ENCODE results near the gene OTOGL.
A peak's percentile ranks its signal among the peaks of the same experiment; 100 is the strongest.
"Not testable (repeated sequence)": the region's sequence is repeated elsewhere in the genome, so short reads cannot be mapped to it uniquely, and the experiment has no call there.

Gene OTOGL

DNA sequence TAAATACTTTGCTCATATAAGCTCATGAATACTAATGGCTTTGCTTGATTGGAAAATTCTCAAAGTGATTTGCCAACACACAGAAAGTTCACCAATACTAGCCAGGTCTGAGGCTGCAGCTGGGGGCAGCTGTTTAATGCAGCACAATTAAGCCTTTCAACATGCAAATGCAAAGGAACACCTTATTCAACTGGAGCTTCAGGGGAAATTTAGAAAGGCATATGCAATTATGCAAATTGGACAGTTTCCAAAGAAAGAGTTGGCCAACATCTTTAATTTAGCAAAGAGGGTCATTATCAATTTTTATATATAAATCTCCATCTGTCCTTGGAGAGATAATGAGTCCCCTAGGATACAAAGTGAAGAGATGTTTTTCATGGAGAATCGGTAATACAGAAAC lies 40.2 kb upstream of the OTOGL start:
- no peak for DNase-seq (ENCODE audit: low read depth)
- H3K4me3 ChIP-seq (ENCODE audit: low read depth, low read length), result no peak overlapping the region
- TF ChIP-seq, protein P1, sequence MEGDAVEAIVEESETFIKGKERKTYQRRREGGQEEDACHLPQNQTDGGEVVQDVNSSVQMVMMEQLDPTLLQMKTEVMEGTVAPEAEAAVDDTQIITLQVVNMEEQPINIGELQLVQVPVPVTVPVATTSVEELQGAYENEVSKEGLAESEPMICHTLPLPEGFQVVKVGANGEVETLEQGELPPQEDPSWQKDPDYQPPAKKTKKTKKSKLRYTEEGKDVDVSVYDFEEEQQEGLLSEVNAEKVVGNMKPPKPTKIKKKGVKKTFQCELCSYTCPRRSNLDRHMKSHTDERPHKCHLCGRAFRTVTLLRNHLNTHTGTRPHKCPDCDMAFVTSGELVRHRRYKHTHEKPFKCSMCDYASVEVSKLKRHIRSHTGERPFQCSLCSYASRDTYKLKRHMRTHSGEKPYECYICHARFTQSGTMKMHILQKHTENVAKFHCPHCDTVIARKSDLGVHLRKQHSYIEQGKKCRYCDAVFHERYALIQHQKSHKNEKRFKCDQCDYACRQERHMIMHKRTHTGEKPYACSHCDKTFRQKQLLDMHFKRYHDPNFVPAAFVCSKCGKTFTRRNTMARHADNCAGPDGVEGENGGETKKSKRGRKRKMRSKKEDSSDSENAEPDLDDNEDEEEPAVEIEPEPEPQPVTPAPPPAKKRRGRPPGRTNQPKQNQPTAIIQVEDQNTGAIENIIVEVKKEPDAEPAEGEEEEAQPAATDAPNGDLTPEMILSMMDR (conservative IDR thresholded peaks at IDR 0.05; ENCODE audit: low read depth, low read length), result no peak

DNA sequence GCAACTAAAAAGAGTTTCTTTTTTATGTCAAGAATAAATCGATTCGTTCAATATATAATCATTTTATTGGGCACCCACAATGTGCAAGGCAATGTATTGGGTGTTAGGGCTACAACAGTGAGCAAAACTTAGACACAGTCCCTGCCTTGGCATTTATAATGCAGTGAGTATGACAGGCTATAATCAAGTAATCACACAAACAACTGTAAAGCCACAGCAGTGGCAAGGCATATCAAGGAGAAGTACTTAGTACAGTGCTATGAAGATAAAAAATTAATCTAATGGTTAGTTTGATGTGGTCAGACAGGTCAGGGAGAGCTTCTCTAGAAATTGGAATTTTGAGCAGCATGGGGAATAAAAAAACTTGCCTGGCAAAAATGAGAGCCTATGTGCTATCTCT lies 39.5 kb upstream of the OTOGL start:
- DNase-seq (ENCODE audit: low read depth), result no peak
- H3K4me3 ChIP-seq (ENCODE audit: low read depth, low read length), result no peak overlapping the region
- TF ChIP-seq, protein P1 (conservative IDR thresholded peaks at IDR 0.05; ENCODE audit: low read depth, low read length), result no peak

DNA sequence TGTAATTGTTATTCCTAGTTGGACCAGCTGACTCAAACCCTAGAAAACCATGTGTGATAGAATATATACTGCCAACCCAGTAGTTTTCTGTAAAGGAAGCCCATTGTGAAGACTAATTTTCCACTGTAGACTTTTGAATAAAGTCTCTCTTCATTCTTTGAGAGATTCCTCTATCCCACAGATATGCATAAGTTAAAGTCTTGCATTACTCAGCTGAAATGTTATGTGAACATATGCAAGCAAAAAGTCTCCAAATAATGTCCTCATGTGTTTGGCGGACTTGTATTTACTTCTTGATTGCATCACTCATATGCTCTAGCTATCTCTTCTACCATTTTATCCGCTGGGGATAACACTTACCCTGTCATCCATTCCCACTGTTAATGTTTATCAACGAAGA lies 35.1 kb upstream of the OTOGL start:
- DNase-seq (ENCODE audit: low read depth), result peak; percentile 68
- H3K4me3 ChIP-seq (ENCODE audit: low read depth, low read length), result no peak overlapping the region
- TF ChIP-seq, protein P1 (conservative IDR thresholded peaks at IDR 0.05; ENCODE audit: low read depth, low read length), result no peak

DNA sequence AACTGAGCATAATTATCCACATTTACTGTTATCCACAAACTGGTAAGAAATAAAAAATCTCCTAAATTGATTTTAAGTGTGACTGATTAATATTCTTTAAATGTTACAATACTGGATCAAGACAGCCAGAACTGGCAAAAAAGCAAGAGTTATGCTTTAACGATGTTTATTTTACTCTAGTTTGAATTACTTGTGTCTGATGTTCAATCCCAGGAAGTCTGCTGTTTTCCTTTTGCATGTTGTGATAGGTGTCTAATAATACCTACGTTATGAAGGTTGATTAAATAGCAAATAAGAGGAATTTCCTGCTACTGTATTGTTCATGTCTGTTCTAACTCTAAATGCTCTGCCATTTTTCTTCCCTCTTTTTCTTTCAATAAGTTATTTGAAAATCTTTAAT lies 34.4 kb upstream of the OTOGL start:
- H3K4me3 ChIP-seq (ENCODE audit: low read depth, low read length), result no peak overlapping the region
- TF ChIP-seq, protein P1 (conservative IDR thresholded peaks at IDR 0.05; ENCODE audit: low read depth, low read length), result no peak
- DNase-seq (ENCODE audit: low read depth), result no peak

DNA sequence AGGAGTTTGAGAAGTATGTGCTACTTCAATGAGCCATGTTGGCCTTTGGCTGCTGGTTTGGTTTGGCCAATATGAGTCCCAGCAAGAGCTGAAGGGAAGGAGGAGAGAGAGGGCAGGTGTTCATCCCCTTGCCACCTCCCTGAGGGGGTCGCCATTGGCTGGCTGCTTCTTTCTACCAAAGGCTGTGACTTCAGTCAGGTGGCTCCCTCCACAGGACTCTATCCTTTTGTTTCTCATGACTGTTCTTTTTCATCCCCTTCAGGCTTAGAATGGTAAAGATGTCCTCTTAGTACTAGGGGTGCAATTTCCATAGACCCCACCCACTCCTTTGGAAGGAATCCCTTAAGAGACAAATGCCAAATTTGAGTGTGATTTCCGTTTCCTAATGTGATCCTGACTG lies 31.2 kb upstream of the OTOGL start:
- no peak for DNase-seq (ENCODE audit: low read depth)
- TF ChIP-seq, protein P1 (conservative IDR thresholded peaks at IDR 0.05; ENCODE audit: low read depth, low read length), result no peak
- H3K4me3 ChIP-seq (ENCODE audit: low read depth, low read length), result no peak overlapping the region

DNA sequence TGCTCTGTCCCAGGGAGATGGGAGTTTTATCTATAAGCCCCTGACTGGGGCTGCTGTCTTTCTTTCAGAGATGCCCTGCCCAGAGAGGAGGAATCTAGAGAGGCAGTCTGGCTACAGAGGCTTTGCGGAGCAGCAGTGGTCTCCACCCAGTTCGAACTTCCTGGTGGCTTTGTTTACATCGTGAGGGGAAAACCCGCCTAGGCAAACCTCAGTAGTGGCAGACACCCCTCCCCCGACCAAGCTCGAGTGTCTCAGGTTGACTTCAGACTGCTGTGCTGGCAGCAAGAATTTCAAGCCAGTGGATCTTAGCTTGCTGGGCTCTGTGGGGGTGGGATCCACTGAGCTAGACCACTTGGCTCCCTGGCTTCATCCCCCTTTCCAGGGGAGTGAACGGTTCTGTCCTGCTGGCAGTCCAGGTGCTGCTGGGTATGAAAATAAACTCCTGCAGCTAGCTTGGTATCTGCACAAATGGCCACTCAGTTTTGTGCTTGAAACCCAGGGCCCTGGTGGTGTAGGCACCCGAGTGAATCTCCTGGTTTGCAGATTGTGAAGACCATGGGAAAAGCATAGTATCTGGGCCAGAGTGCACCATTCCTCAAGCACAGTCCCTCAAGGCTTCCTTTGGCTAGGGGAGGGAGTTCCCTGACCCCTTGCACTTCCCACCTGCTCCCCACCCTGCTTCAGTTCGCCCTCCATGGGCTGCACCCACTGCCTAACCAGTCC lies 15.3 kb upstream of the OTOGL start:
- not testable (repeated sequence) for H3K4me3 ChIP-seq (ENCODE audit: low read depth, low read length)
- DNase-seq (ENCODE audit: low read depth), result peak; percentile 8

DNA sequence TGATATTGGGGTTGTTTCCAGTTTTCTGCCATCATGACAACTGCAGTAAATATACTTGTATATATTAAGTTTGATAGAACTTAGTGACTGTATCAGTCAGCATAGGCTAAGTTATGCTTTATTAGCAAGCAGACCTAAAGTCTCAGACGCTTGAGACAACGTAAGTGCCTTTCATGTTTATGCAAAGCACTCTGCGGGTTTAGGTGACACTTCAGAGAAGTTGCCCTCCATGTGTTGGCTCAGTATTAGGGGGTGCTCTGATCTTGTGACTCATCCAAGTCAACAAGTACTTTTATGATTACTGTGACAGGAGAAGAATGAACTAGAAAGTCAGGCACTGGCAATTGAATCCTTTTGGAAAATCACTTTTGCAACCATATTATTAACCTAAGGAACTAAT lies 13.3 kb upstream of the OTOGL start:
- no peak for DNase-seq (ENCODE audit: low read depth)

More for the DNA sequence above, 13.3 kb upstream of the OTOGL start:
- no peak overlapping the region for H3K4me3 ChIP-seq (ENCODE audit: low read depth, low read length)
- TF ChIP-seq, protein P1 (conservative IDR thresholded peaks at IDR 0.05; ENCODE audit: low read depth, low read length), result no peak
